GM11168 (cell line): ENCODE results near the gene CFAP221.
"Not testable (repeated sequence)": the region's sequence is repeated elsewhere in the genome, so short reads cannot be mapped to it uniquely, and the experiment has no call there.

ENCODE experiments used
- in situ Hi-C: fragments of 300-500 bp; cut with MboI; formaldehyde crosslinking; loops from one replicate; pipeline ENCODE4 v1.12.0; 2022; ENCODE audit warnings: low sequenced_read_pairs; ENCODE audit not compliant: unreplicated experiment

The CFAP221 gene

GRCh38 chr2:119583291-119583690 is 39.0 kb downstream of the CFAP221 start:
- in situ Hi-C loops = no loop called here

GRCh38 chr2:119584469-119584868 is 40.2 kb downstream of the CFAP221 start:
- in situ Hi-C loops = no loop called here

- in situ Hi-C loops = no loop called here
Observed at GRCh38 chr2:119586085-119586484, 41.8 kb downstream of the CFAP221 start.

GRCh38 chr2:119590873-119591272 is 46.6 kb downstream of the CFAP221 start:
- in situ Hi-C loops = no loop called here

- in situ Hi-C loops = no loop called here
Observed at GRCh38 chr2:119591523-119591922, 47.3 kb downstream of the CFAP221 start.

GRCh38 chr2:119592436-119592835 is 48.2 kb downstream of the CFAP221 start:
- in situ Hi-C loops = no loop called here

- in situ Hi-C loops = no loop called here
Observed at GRCh38 chr2:119596638-119597037, 52.4 kb downstream of the CFAP221 start.

GRCh38 chr2:119598596-119599263 is 54.5 kb downstream of the CFAP221 start:
- in situ Hi-C loops = no loop called here

GRCh38 chr2:119599384-119599783 is 55.1 kb downstream of the CFAP221 start:
- in situ Hi-C loops = no loop called here

- in situ Hi-C loops = no loop called here
Observed at GRCh38 chr2:119605096-119605495, 60.8 kb downstream of the CFAP221 start.

GRCh38 chr2:119606674-119607073 is 62.4 kb downstream of the CFAP221 start:
- in situ Hi-C loops = no loop called here

- in situ Hi-C loops = no loop called here
Observed at GRCh38 chr2:119608553-119608952, 64.3 kb downstream of the CFAP221 start.

- in situ Hi-C loops = no loop called here
Observed at GRCh38 chr2:119609337-119609736, 65.1 kb downstream of the CFAP221 start.

GRCh38 chr2:119614140-119614539 is 69.9 kb downstream of the CFAP221 start:
- in situ Hi-C loops = not testable (repeated sequence)

GRCh38 chr2:119616421-119616820 is 72.2 kb downstream of the CFAP221 start:
- in situ Hi-C loops = no loop called here

GRCh38 chr2:119617455-119617854 is 73.2 kb downstream of the CFAP221 start:
- in situ Hi-C loops = no loop called here

GRCh38 chr2:119618725-119619124 is 74.5 kb downstream of the CFAP221 start:
- in situ Hi-C loops = not testable (repeated sequence)

GRCh38 chr2:119625226-119625625 is 81.0 kb downstream of the CFAP221 start:
- in situ Hi-C loops = no loop called here

- in situ Hi-C loops = no loop called here
Observed at GRCh38 chr2:119629323-119629825, 85.1 kb downstream of the CFAP221 start.

GRCh38 chr2:119630121-119630520 is 85.9 kb downstream of the CFAP221 start:
- in situ Hi-C loops = no loop called here

GRCh38 chr2:119637371-119637770 is 93.1 kb downstream of the CFAP221 start:
- in situ Hi-C loops = no loop called here

GRCh38 chr2:119638246-119638645 is 94.0 kb downstream of the CFAP221 start:
- in situ Hi-C loops = no loop called here
